CD4-positive, alpha-beta T cell treated with Interferon alpha-2 for 1 hour (primary cell): ENCODE data around the gene IRS1.

ENCODE experiments used
- DNase-seq, 2 donors: peaks; one replicate each; pipeline ENCODE4 v3.0.0-alpha.2; 2020 to 2022

Gene IRS1

GRCh38 chr2:226788881-226789490 lies 10.6 kb downstream of the IRS1 start:
- DNase-seq, result no peak

- DNase-seq, result no peak
These were observed 11.6 kb downstream of the IRS1 start for GRCh38 chr2:226788064-226788463.

- no peak for DNase-seq
These were observed 15.7 kb downstream of the IRS1 start for GRCh38 chr2:226783885-226784284.

- DNase-seq, result no peak
These were observed 17.4 kb downstream of the IRS1 start for GRCh38 chr2:226782092-226782713.

GRCh38 chr2:226780431-226780830 lies 19.2 kb downstream of the IRS1 start:
- no peak for DNase-seq

GRCh38 chr2:226777611-226778010 lies 22.0 kb downstream of the IRS1 start:
- no peak for DNase-seq

- DNase-seq, result no peak
These were observed 23.5 kb downstream of the IRS1 start for GRCh38 chr2:226776104-226776503.

- no peak for DNase-seq
These were observed 24.5 kb downstream of the IRS1 start for GRCh38 chr2:226775032-226775509.

- no peak for DNase-seq
These were observed 26.3 kb downstream of the IRS1 start for GRCh38 chr2:226773291-226773690.

- DNase-seq, result peak in 1 of 2 donors; percentile 78
These were observed 27.0 kb downstream of the IRS1 start for GRCh38 chr2:226772389-226773179.

GRCh38 chr2:226771067-226771466 lies 28.6 kb downstream of the IRS1 start:
- DNase-seq, result no peak

- DNase-seq, result no peak
These were observed 32.4 kb downstream of the IRS1 start for GRCh38 chr2:226767056-226767813.

GRCh38 chr2:226766352-226767055 lies 33.1 kb downstream of the IRS1 start:
- no peak for DNase-seq

- DNase-seq, result no peak
These were observed 36.3 kb downstream of the IRS1 start for GRCh38 chr2:226763320-226763719.

- no peak for DNase-seq
These were observed 38.4 kb downstream of the IRS1 start for GRCh38 chr2:226761195-226761583.

- no peak for DNase-seq
These were observed 39.0 kb downstream of the IRS1 start for GRCh38 chr2:226760412-226761194.

GRCh38 chr2:226759768-226760167 lies 39.9 kb downstream of the IRS1 start:
- no peak for DNase-seq

- no peak for DNase-seq
These were observed 40.5 kb downstream of the IRS1 start for GRCh38 chr2:226758921-226759640.

GRCh38 chr2:226756131-226756530 lies 43.5 kb downstream of the IRS1 start:
- DNase-seq, result no peak

GRCh38 chr2:226755631-226756030 lies 44.0 kb downstream of the IRS1 start:
- no peak for DNase-seq
